GM18951 (cell line): Measurements from ENCODE around the gene KRTAP10-8.
"Not testable (repeated sequence)": the region's sequence is repeated elsewhere in the genome, so short reads cannot be mapped to it uniquely, and the experiment has no call there.

Source experiments
- POLR2A ChIP-seq: IDR thresholded peaks from 4 replicates; pipeline ENCODE4 v1.6.1; 2011; ENCODE audit warnings: mild to moderate bottlenecking; ENCODE audit not compliant: insufficient read length, insufficient read depth; ENCODE audit errors: extremely low read depth
- in situ Hi-C: fragments of 300-500 bp; cut with MboI; formaldehyde crosslinking; loops from one replicate; pipeline ENCODE4 v1.12.0; 2022; ENCODE audit warnings: low sequenced_read_pairs, mixed read lengths, inconsistent platforms; ENCODE audit not compliant: unreplicated experiment

Gene KRTAP10-8

DNA sequence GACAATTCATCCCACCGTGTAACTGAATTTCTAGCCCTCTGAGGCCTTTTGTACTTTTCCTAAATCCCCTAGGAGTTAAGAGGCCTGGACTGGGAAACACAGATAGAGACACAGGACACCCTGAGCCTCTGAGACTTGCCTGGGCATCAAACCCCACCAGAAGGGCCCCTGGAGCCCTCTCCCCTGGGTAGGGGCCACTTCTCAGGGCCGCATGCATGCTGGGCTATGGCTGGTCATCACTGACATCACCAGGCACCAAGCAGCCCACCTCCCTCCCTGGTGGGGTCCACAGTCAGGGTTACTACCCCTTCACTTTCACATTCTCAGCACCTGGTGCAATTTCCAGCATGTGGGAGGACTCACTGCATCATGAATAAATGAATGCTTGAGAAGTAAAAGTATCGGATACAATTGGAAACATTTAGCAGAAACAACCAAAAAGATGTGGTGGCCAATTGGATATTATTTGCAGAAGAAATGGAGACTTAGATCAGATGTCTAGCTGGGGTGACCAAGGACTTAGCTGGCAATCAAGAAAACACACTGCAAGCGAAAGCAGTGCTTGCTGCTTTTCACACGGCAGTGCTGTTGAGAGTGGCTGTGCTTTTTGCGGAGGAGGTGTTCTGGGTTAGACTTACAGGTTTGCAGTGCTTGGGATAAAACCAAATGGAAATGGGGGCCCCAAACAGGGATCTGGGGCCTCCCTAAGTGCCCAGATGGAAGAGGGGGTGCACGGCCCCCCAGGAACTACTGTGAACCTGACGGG is 12.4 kb upstream of the KRTAP10-8 start:
- TF ChIP-seq POLR2A: no peak
- in situ Hi-C loops: no loop called here

DNA sequence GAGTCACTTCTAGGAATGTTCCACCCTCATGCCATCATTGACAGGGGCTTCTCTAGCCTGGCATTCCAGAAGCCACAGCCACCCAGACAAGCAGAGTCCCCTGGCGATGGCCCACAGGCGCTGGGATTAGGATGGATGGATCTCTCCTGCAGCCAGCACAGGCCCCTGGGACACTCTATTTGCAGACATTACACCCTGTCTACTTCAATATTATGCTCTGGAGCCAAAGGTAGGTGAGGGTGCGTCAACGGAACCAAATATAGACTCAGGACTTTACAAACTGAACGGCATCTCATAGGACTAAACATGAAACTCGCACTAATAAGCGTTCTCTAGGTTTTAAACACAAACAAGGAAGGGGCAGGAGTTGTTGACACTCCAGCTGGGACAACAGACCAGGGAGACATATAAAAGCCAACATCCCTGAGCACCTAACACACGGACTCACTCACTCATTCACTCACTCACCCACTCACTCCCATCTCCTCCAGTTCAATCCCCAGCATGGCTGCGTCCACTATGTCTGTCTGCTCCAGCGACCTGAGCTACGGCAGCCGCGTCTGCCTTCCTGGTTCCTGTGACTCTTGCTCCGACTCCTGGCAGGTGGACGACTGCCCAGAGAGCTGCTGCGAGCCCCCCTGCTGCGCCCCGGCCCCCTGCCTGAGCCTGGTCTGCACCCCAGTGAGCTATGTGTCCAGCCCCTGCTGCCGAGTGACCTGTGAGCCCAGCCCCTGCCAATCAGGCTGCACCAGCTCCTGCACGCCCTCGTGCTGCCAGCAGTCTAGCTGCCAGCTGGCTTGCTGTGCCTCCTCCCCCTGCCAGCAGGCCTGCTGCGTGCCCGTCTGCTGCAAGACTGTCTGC is 11.5 kb upstream of the KRTAP10-8 start, which contains the start of gene KRTAP10-7:
KRTAP10-7 (plus strand) TSS at position 480 of the 861 bp plus-strand sequence; CDS start at position 505, 25 bp downstream.
- in situ Hi-C loops: not testable (repeated sequence)

DNA sequence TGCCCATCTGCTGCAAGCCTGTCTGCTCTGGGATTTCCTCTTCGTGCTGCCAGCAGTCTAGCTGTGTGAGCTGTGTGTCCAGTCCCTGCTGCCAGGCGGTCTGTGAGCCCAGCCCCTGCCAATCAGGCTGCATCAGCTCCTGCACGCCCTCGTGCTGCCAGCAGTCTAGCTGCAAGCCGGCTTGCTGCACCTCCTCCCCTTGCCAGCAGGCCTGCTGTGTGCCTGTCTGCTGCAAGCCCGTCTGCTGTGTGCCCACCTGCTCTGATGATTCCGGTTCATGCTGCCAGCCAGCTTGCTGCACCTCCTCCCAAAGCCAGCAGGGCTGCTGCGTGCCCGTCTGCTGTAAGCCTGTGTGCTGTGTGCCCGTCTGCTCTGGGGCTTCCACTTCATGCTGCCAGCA is 10.8 kb upstream of the KRTAP10-8 start:
- in situ Hi-C loops: not testable (repeated sequence)

DNA sequence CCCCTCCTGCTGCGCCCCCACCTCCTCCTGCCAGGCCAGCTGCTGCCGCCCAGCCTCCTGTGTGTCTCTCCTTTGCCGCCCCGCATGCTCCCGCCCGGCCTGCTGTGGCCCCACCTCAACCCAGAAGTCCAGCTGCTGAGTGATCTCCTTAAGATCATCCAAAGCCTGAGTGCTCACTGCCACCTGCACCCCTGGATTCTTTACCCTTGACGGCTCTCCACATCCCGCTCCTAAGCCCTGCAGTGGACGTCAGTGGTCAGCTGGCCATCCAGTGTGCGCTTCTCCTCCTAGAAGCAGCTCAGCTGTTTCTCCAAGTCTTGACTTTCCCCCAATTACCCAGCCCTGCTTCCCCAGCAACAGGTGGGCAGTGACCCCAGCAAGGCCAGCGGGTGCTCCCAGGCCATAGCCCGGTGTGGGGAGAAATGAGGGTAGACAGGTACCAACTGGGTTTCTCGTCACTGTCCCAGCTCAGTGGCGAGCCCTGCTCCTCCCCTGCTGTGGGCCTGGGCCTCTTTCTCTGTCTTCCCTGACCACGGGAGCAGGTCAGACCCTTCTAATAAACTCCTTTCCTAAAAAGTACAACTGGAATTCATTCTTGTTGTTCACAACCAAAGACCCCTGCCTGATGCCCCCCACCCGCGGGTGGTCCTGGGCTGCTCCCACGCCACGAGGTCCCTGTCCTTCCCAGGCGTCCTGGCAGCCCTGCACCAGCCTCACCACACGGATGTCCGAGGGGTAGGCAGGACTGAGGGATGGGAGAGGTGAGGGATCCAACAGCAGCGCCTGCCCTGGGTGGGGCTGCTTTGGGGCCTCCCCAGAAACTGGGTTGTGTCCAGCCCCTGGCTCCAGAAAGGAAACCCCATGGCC is 10.1 kb upstream of the KRTAP10-8 start:
- in situ Hi-C loops: no loop called here
- TF ChIP-seq POLR2A: no peak

DNA sequence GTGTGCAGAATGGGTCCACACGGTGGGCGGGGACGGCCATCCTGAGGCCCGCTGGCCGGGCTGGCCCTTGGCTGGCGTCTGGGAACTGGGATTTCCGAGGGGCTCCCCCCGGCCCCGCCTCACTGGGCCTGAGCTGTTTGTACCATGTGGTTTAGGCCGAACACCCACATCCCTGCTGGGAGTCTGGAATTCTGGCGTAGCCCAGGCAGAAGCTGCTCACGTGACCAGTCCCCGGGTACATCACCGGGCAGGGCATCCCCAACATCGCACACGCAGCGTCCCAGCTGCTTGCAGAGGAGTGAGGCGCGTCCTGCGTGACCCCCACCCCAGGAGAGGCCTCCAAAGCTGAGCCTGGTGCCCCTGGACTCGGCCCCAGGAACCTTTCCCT is 9.4 kb upstream of the KRTAP10-8 start:
- TF ChIP-seq POLR2A: no peak
- in situ Hi-C loops: no loop called here

DNA sequence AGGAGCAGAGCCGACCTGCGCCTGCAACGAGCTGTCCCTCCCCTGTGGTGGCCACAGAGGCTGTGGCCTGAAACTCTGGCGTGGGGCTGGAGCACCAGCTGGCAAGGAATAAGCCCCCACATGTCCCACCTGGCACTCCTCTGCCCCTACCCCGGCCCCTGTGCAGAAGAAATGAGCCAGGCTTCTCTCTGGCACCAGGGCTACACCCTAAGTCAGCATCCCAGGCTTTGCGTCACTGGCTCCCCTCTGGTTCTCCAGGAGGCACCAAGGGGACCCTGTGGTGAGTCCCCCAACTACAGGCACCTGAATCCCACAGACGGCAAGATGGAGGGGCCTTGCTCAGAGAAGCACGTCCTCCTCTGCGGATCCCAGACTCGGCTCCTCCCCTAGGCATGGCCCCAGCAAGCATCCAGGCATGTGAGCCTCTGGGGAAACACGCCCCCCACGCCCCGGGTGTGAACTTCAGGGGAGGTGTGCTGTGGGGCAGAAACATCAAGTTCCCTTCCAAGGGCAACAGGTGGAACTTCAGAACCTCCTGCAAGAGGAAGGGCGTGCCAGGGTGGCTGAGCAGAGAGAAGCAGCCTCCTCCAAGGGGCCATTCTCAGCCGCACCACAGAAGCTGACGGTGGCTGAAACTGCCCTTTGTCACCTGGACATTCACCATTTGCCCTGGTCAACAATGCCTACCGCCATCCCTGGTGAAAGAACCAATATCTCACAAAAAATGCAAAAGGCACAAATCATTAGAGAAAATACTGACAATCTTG is 8.6 kb upstream of the KRTAP10-8 start:
- in situ Hi-C loops: no loop called here
- TF ChIP-seq POLR2A: no peak

DNA sequence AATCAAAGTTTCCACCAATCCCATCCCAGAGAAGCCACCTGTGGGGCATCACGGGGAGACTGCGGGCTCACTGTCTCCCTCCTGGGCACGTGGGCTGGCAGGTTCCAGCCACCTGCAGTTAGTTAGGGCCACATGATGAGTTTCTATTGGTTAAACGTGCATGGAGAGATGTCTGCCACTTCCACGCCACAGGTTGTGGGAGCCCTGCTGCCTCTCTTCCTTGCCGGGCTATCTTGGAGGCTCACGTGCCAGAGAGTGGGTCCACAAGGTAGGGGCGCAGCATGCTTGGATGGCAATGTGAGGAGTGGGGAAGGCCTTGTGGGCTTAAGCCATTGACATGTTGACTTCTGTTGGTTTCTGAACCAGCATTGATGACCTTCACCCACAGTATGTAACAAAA is 8.0 kb upstream of the KRTAP10-8 start:
- in situ Hi-C loops: no loop called here
- TF ChIP-seq POLR2A: no peak

DNA sequence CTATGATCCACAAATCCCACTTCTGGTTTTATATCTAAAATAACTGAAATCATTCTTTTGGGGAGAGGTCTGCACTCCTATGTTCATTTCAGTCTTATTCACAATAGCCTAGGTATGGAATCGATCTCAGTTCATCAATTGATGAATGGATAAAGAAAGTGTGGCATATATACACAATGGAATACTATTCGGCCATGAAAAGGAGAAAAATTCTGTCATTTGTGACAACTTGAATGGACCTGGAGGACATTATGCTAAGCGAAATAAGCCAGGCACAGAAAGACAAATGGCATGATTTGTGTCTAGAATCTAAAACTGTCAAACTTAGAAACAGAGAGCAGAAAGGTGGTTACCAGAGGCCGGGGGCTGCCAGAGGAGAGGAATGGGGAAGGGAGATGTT is 5.4 kb upstream of the KRTAP10-8 start:
- in situ Hi-C loops: no loop called here
- no peak for TF ChIP-seq POLR2A

DNA sequence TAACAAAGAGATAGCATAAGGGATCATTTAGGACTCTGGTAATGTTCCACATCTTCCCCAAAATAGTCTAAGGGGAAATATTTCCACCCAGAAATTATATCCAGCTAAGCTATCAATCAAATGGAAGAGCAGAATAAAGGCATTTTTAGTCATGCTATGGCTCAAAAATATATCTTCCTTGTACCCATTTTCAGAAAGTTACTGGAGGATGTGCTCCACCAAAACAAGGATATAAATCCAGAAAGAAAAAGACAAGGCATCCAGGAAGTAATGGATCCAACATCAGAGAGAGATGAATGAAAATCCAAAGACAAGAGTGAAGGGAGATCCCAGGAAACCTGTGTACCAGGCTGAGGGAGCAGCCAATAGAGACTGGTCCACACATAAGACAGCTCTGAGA is 2.7 kb upstream of the KRTAP10-8 start:
- in situ Hi-C loops: no loop called here
- no peak for TF ChIP-seq POLR2A

DNA sequence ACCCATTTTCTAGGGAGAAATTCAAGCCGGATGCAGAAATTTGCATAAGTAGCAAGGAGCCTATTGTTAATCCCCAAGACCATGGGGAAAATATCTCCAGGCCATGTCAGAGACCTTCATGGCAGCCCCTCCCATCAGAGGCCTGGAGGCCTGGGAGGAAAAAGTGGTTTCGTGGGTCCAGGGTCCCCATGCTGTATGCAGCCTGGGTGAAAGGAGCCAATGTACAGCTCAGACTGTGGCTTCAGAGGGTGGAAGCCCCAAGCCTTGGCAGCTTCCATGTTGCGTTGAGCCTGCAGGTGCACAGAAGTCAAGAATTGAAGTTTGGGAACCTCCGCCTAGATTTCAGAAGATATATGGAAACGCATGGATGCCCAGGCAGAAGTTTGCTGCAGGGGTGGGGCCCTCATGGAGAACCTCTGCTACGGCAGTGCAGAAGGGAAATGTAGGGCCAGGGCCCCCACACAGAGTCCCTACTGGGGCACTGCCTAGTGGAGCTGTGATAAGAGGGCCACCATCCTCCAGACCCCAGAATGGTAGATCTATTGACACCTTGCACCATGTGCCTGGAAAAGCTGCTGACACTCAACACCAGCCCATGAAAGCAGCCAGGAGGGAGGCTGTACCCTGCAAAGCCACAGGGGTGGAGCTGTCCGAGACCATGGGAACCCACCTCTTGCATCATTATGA is 1.6 kb upstream of the KRTAP10-8 start:
- in situ Hi-C loops: not testable (repeated sequence)

DNA sequence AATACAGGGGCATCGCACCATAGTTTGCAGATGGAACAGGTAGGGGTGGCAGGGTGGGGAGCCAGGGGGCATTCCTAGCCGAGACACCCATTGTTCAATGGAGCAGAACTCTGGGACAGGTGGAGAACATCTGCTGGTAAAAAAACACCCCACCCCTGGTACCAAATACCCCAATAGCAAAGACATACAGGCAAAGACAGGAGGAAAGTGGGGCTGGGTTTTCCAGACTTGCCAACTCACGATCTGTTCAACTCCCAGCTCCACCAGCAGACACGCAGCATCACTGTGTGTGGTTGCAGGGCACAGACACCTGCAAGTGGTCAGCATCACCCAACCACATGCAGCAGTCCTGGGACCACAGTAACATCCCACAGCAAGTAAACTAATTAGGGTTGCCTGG is 328 bp upstream of the KRTAP10-8 start:
- in situ Hi-C loops: no loop called here

DNA sequence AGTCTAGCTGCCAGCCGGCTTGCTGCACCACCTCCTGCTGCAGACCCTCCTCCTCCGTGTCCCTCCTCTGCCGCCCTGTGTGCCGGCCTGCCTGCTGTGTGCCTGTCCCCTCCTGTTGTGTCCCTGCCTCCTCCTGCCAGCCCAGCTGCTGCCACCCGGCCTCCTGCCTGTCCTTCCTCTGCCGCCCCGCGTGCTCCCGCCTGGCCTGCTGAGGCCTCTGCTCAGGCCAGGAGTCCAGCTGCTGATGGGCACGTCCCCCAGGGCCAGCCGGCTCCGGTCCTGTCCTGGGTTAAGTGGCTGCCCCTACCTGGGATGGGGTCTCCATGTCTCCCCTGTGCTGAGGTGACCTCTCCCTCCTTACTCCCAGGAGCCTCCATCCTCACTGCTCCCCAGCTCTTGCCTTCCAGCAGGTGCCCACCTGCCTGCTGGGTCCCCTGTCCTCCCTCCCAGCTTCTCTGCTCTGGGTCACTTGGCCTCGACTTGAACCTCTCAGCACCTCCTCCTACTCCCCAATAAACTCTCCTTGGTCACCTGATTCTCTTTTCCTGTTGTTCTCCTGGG is 870 bp downstream of the KRTAP10-8 start:
- no peak for TF ChIP-seq POLR2A
- in situ Hi-C loops: no loop called here

More for the DNA sequence above, 328 bp upstream of the KRTAP10-8 start:
- TF ChIP-seq POLR2A: no peak
